Naive B cell (primary cell): ENCODE measurements around the gene ACE. TPM values are rescaled to one million over a fixed set of nuclear protein-coding genes. Genes with fewer than 3 reads are reported as not detected.
A peak's percentile ranks its signal among the peaks of the same experiment; 100 is the strongest.
"Not testable (repeated sequence)": the region's sequence is repeated elsewhere in the genome, so short reads cannot be mapped to it uniquely, and the experiment has no call there.

Experiments
- ATAC-seq, 2 donors: fragments of 150-1000 bp; cut with Tn5 transposase; 2 replicates each; pipeline ENCODE4 v1.10.0; 2021; ENCODE audit warnings: low read depth in 2 of 2, mild to moderate bottlenecking in 2 of 2, moderate library complexity in 2 of 2
- DNase-seq: peaks from one replicate; pipeline ENCODE4 v3.0.0; 2022
- H3K27ac Mint-ChIP-seq, 6 donors: one replicate each; pipeline ENCODE4 v1.8.0; 2020 to 2022; ENCODE audit warnings: mild to moderate bottlenecking in 6 of 6, mixed read lengths in 6 of 6, moderate library complexity in 5 of 6, inconsistent platforms in 2 of 6
- H3K27me3 Mint-ChIP-seq, 3 donors: one replicate each; pipeline ENCODE4 v1.8.0; 2021 to 2022; ENCODE audit warnings: mixed read lengths in 3 of 3, mild to moderate bottlenecking in 1 of 3
- H3K36me3 Mint-ChIP-seq, 2 donors: one replicate each; pipeline ENCODE4 v1.8.0; 2020 to 2022; ENCODE audit warnings: mixed read lengths in 2 of 2, inconsistent platforms in 1 of 2, mild to moderate bottlenecking in 1 of 2
- H3K4me1 Mint-ChIP-seq, 3 donors: one replicate each; pipeline ENCODE4 v1.8.0; 2020 to 2022; ENCODE audit warnings: mixed read lengths in 3 of 3, inconsistent platforms in 1 of 3, mild to moderate bottlenecking in 1 of 3, moderate library complexity in 1 of 3
- H3K4me3 Mint-ChIP-seq, 8 donors: one replicate each; pipeline ENCODE4 v1.8.0; 2020 to 2022; ENCODE audit warnings: mild to moderate bottlenecking in 8 of 8, mixed read lengths in 8 of 8, moderate library complexity in 8 of 8, inconsistent platforms in 2 of 8
- H3K9me3 Mint-ChIP-seq, 7 donors: one replicate each; pipeline ENCODE4 v1.8.0; 2020 to 2022; ENCODE audit warnings: mixed read lengths in 7 of 7, mild to moderate bottlenecking in 5 of 7, inconsistent platforms in 2 of 7, moderate library complexity in 1 of 7
- polyA plus RNA-seq, 6 donors: library from polyadenylated mRNA; unstranded; fragments of 300-500 nt; fragmentation: Illumina TruSeq; gene quantifications; one replicate each; pipeline ENCODE4 v1.2.3, GENCODE V29; 2021; ENCODE audit warnings: low read depth in 6 of 6

Gene ACE
- polyA plus RNA-seq, 6 donors from 2014 or later: not detected

- DNase-seq (peak; percentile 41), ATAC-seq (peak; percentile 8 to 9)
- no peaks in the 10 kb centered on the region for H3K36me3 Mint-ChIP-seq
- H3K4me1 Mint-ChIP-seq: peaks cover 16 to 35% (median 27%) of the 10 kb centered on the region in 3 donors
- H3K27ac Mint-ChIP-seq: peak overlapping the region; percentile 42 to 95 (median 94)
- peak overlapping the region; percentile 65 to 86 (median 81) for H3K4me3 Mint-ChIP-seq
- H3K9me3 Mint-ChIP-seq: peaks cover 0 to 2% (median 0%) of the 10 kb centered on the region in 7 donors
- H3K27me3 Mint-ChIP-seq: peaks cover 5 to 22% (median 8%) of the 10 kb centered on the region in 3 donors
Observed at GRCh38 chr17:63446753-63447470, 29.9 kb upstream of the ACE start.

DNA sequence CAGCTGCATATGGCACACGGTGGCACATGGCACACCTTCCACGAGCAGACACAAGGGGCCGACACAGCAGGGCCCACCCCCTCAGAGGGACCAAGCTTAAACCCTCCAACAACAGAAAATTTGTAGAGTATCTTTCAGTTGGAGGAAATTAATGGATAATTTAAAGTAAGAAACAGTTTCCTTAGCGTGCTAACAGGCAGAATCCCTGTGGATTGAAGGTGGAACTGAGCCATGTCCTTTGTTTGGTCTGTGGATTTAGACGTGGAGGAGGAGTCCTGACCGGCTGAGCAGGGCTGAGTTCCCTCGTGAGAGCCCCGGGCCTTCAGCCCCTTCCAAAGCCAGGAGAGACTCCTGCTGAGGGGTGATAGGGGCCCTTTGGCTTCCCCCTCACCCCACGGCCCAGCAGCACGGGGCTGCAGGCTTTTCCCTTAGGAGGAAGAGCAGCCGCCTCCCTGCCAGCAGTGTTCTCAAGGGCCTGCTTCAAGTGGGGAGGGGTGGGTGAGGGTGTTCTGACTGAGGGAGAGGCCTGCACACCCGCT, 29.3 kb upstream of the ACE start:
- Mint-ChIP-seq H3K27me3 (peaks cover 5 to 25% (median 8%) of the 10 kb centered on the region in 3 donors), H3K4me3 (peak overlapping the region; percentile 65 to 86 (median 81)), H3K27ac (peak overlapping the region; percentile 62 to 95 (median 94)), H3K36me3 (no peaks in the 10 kb centered on the region), H3K9me3 (peaks cover 0 to 2% (median 0%) of the 10 kb centered on the region in 7 donors), H3K4me1 (peaks cover 16 to 32% (median 25%) of the 10 kb centered on the region in 3 donors)
- DNase-seq (no peak), ATAC-seq (no peak)

GRCh38 chr17:63448655-63449054, 28.2 kb upstream of the ACE start:
- ATAC-seq: no peak
- Mint-ChIP-seq H3K9me3 (peaks cover 0 to 2% (median 0%) of the 10 kb centered on the region in 7 donors), H3K4me1 (peaks cover 16 to 27% (median 23%) of the 10 kb centered on the region in 3 donors), H3K27ac (peak overlapping the region in 2 of 6 donors; percentile 32 to 89), H3K36me3 (no peaks in the 10 kb centered on the region), H3K27me3 (peaks cover 8 to 33% (median 10%) of the 10 kb centered on the region in 3 donors), H3K4me3 (peak overlapping the region in 4 of 8 donors; percentile 19 to 85 (median 45))
- DNase-seq: no peak

- peaks cover 11 to 39% (median 13%) of the 10 kb centered on the region in 3 donors for H3K27me3 Mint-ChIP-seq
- H3K4me1 Mint-ChIP-seq: peaks cover 11 to 18% (median 12%) of the 10 kb centered on the region in 3 donors
- peak overlapping the region in 1 of 6 donors; percentile 76 for H3K27ac Mint-ChIP-seq
- H3K36me3 Mint-ChIP-seq: no peaks in the 10 kb centered on the region
- DNase-seq: no peak
- H3K4me3 Mint-ChIP-seq: peak overlapping the region in 1 of 8 donors; percentile 50
- H3K9me3 Mint-ChIP-seq: no peaks in the 10 kb centered on the region
- ATAC-seq: no peak
Observed at GRCh38 chr17:63450551-63450950, 26.3 kb upstream of the ACE start.

- no peak for DNase-seq
- H3K4me3 Mint-ChIP-seq: no peak overlapping the region
- no peak for ATAC-seq
- H3K27ac Mint-ChIP-seq: peak overlapping the region in 1 of 6 donors; percentile 57
- peaks cover 11 to 17% (median 12%) of the 10 kb centered on the region in 3 donors for H3K4me1 Mint-ChIP-seq
- peaks cover 11 to 39% (median 13%) of the 10 kb centered on the region in 3 donors for H3K27me3 Mint-ChIP-seq
- no peaks in the 10 kb centered on the region for H3K36me3 Mint-ChIP-seq
- H3K9me3 Mint-ChIP-seq: no peaks in the 10 kb centered on the region
Observed at GRCh38 chr17:63451150-63451549, 25.7 kb upstream of the ACE start.

DNA sequence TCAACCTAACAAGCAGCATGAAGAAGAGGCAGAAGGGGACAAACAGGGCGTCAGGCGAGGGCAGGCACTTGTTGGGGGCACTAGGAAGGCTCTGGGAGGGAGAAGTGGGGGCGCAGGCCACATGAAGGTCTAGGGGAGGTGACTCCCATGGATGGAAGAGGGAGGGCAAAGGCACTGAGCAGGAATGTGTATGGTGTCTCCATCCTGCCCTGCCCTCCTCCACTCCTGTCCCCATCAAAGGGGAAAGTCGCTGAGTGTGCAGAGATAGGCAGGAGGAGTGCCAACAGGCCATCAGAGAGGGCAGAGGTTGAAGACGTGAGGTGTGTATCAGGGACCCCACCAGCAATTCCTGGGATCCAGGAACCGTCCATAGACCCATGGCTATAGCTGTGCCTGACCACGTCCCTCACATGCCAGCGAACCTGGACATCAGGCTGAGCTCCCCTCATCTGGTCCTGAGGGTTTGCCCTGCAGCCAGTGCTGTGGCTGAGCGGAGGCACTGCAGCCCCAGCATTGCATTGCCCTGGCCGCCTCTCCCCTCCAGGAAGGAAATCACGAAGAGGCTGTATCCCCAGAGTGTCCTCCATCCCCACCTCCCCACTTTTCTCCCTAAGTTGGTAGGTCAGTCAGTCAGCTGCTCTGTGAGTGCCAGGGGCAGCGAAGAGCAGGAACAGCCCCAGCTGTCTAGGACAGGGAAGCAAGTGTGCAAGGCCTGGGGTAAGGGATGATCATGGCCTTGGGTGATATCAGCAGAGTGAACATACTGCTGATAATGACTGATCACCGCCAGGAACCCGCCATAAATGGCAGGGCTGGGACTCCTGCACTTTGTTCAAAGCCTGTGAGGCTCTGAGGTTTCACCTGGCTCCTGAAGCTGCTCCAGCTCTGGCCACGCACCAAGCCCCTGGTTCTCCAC, 24.6 kb upstream of the ACE start:
- Mint-ChIP-seq H3K4me3 (no peak overlapping the region), H3K4me1 (peaks cover 6 to 12% (median 10%) of the 10 kb centered on the region in 3 donors), H3K9me3 (no peaks in the 10 kb centered on the region), H3K36me3 (no peaks in the 10 kb centered on the region), H3K27me3 (peaks cover 8 to 39% (median 13%) of the 10 kb centered on the region in 3 donors), H3K27ac (peak overlapping the region in 3 of 6 donors; percentile 15 to 74 (median 59))
- ATAC-seq (no peak), DNase-seq (no peak)

- H3K36me3 Mint-ChIP-seq: no peaks in the 10 kb centered on the region
- no peak overlapping the region for H3K4me3 Mint-ChIP-seq
- ATAC-seq (no peak), DNase-seq (no peak)
- H3K27me3 Mint-ChIP-seq: peaks cover 6 to 44% (median 13%) of the 10 kb centered on the region in 3 donors
- H3K27ac Mint-ChIP-seq: no peak overlapping the region
- peaks cover 1 to 11% (median 7%) of the 10 kb centered on the region in 3 donors for H3K4me1 Mint-ChIP-seq
- H3K9me3 Mint-ChIP-seq: no peaks in the 10 kb centered on the region
Observed at GRCh38 chr17:63452962-63453551, 23.8 kb upstream of the ACE start.

GRCh38 chr17:63454357-63454756, 22.5 kb upstream of the ACE start:
- H3K4me3 Mint-ChIP-seq, DNase-seq, H3K4me1 Mint-ChIP-seq, H3K9me3 Mint-ChIP-seq, H3K36me3 Mint-ChIP-seq, ATAC-seq: not testable (repeated sequence)
- Mint-ChIP-seq H3K27ac (peak overlapping the region in 2 of 6 donors; percentile 6 to 18), H3K27me3 (peaks cover 6 to 40% (median 13%) of the 10 kb centered on the region in 3 donors)

DNA sequence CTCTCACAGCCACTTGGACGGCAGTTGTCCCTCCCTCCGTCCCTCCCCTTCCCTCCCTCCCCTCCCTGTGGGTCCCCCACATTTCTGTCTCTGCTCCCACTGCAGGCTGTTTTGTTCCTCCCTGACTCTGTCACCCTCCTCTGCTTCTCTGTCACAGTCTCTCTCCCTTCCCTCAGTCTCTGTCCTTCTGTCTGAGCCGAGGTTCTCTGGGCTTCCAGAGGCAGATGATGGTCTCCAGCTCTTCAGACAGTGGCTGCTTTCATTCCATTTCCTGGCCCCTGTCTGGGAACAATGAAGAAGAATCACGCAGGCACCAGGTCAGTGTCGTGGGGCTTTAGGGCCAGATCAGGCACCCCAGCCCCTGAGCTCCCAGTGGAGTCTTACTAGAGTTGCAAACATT, 21.9 kb upstream of the ACE start:
- Mint-ChIP-seq H3K9me3 (no peaks in the 10 kb centered on the region), H3K4me3 (no peak overlapping the region), H3K27me3 (peaks cover 6 to 38% (median 11%) of the 10 kb centered on the region in 3 donors), H3K36me3 (no peaks in the 10 kb centered on the region), H3K27ac (no peak overlapping the region), H3K4me1 (peaks cover 1 to 6% (median 6%) of the 10 kb centered on the region in 3 donors)
- no peak for ATAC-seq
- no peak for DNase-seq

GRCh38 chr17:63455417-63455816, 21.4 kb upstream of the ACE start:
- no peaks in the 10 kb centered on the region for H3K36me3 Mint-ChIP-seq
- H3K4me3 Mint-ChIP-seq: no peak overlapping the region
- peaks cover 6 to 33% (median 6%) of the 10 kb centered on the region in 3 donors for H3K27me3 Mint-ChIP-seq
- no peak for ATAC-seq
- no peaks in the 10 kb centered on the region for H3K9me3 Mint-ChIP-seq
- DNase-seq: no peak
- no peak overlapping the region for H3K27ac Mint-ChIP-seq
- peaks cover 1 to 6% (median 6%) of the 10 kb centered on the region in 3 donors for H3K4me1 Mint-ChIP-seq

- Mint-ChIP-seq H3K27me3 (peaks cover 2 to 14% (median 5%) of the 10 kb centered on the region in 3 donors), H3K4me1 (peaks cover 7 to 23% (median 16%) of the 10 kb centered on the region in 3 donors), H3K27ac (no peak overlapping the region), H3K4me3 (peak overlapping the region in 1 of 8 donors; percentile 29), H3K36me3 (no peaks in the 10 kb centered on the region), H3K9me3 (peaks cover 0 to 8% (median 0%) of the 10 kb centered on the region in 7 donors)
- DNase-seq: no peak
- no peak for ATAC-seq
Observed at GRCh38 chr17:63458478-63458877, 18.4 kb upstream of the ACE start.

DNA sequence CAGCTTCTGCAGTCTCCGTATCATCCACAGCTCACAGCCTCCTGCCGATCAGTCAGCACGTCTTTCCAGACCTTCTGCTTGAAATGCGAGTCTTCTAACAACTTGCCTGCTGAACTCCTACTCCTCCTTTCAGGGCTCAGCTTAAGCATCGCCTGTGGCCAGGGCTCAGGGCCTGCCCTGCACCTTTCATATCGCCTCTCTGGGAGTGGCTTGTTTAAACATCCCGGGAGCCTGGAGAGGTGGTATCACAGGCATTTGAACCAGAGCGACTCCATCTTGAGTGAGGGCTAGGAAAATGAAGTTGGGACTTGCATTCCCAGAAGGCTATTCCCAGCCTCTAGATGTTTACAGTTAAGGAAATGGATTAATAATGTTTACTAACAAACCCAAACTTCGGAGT, 16.8 kb upstream of the ACE start:
- DNase-seq (no peak), ATAC-seq (no peak)
- H3K4me3 Mint-ChIP-seq: no peak overlapping the region
- peaks cover 16 to 35% (median 24%) of the 10 kb centered on the region in 3 donors for H3K4me1 Mint-ChIP-seq
- H3K9me3 Mint-ChIP-seq: peaks cover 0 to 8% (median 0%) of the 10 kb centered on the region in 7 donors
- peak overlapping the region in 1 of 6 donors; percentile 53 for H3K27ac Mint-ChIP-seq
- peaks cover 0 to 6% (median 3%) of the 10 kb centered on the region in 3 donors for H3K27me3 Mint-ChIP-seq
- H3K36me3 Mint-ChIP-seq: no peaks in the 10 kb centered on the region
